HG02973 (cell line): ENCODE results near the gene UPF2.

ENCODE experiments used
- ATAC-seq: cut with Tn5 transposase; IDR thresholded peaks from one replicate; pipeline ENCODE4 v1.9.1; 2021; ENCODE audit warnings: moderate library complexity; ENCODE audit not compliant: unreplicated experiment

UPF2 gene

GRCh38 chr10:11871466-11871865, 171.1 kb downstream of the UPF2 start:
- no peak for ATAC-seq

- ATAC-seq = no peak
These were observed 171.7 kb downstream of the UPF2 start for GRCh38 chr10:11870900-11871400.

DNA sequence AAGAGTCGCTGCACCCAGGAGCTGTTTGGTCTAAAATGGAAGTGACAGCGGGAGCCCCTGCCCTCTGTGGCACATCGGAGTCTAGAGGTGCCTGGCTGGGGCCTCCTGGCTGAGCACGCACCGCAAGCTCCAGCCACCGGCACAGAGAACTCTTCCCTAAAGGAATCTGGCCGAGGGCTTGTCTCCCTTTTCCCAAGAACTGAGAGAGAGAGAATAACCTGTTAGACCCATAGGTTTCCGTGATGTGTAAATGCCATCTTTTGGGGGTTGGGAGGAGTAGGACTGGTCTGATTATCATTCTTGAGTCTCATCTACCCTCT, 172.2 kb downstream of the UPF2 start:
- ATAC-seq = no peak
